Activated T-helper 17 cell treated with anti-CD3 and anti-CD28 coated beads, Interleukin-2, amount 50 U/mL, for 72 hours (primary cell): ENCODE results near the gene FBH1. TPM values are rescaled to one million over a fixed set of nuclear protein-coding genes. Genes with fewer than 3 reads are reported as not detected.
"Not testable (repeated sequence)": the region's sequence is repeated elsewhere in the genome, so short reads cannot be mapped to it uniquely, and the experiment has no call there.

ENCODE experiments used
- ATAC-seq: fragments of 150-1000 bp; cut with Tn5 transposase; replicated peaks from 2 replicates; pipeline ENCODE4 v1.10.0; 2021; ENCODE audit warnings: mild to moderate bottlenecking, moderate library complexity
- H3K27ac Mint-ChIP-seq: one replicate; pipeline ENCODE4 v1.8.0; 2022; ENCODE audit warnings: mixed read lengths
- H3K27me3 Mint-ChIP-seq: one replicate; pipeline ENCODE4 v1.8.0; 2022; ENCODE audit warnings: mixed read lengths
- H3K36me3 Mint-ChIP-seq: one replicate; pipeline ENCODE4 v1.8.0; 2022; ENCODE audit warnings: low read depth, mild to moderate bottlenecking, mixed read lengths
- H3K4me1 Mint-ChIP-seq: one replicate; pipeline ENCODE4 v1.8.0; 2022; ENCODE audit warnings: mixed read lengths
- H3K4me3 Mint-ChIP-seq: one replicate; pipeline ENCODE4 v1.8.0; 2022; ENCODE audit warnings: mild to moderate bottlenecking, mixed read lengths
- H3K9me3 Mint-ChIP-seq: one replicate; pipeline ENCODE4 v1.8.0; 2022; ENCODE audit warnings: mixed read lengths
- total RNA-seq, 2 donors: library from RNA; stranded (reverse); gene quantifications; one replicate each; pipeline ENCODE4 v1.2.3, GENCODE V29; 2022

The FBH1 gene
- total RNA-seq, 2 donors from 2014 or later: 55.9 to 62.0 TPM

DNA sequence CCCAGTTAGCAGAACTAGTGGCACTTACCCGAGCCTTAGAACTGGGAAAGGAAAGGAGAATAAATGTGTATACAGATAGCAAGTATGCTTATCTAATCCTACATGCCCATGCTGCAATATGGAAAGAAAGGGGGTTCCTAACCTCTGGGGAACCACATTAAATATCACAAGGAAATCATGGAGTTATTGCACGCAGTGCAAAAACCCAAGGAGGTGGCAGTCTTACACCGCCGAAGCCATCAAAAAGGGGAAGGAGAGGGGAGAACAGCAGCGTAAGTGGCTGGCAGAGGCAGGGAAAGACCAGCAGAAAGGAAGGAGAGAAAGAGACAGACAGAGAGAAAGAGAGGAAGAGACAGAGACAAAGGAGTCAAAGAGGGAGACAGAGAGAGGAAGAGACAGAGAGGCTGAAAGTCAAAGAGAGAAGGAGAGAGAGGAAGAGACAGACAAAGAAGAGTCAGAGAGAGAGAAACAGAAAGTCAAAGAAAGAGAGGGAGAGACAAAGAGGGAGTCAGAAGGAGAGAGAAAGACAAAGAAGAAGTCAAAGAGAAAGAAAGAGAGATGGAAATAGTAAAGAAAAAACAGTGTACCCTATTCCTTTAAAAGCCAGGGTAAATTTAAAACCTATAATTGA is 23.5 kb upstream of the FBH1 start:
- not testable (repeated sequence) for H3K4me3 Mint-ChIP-seq, ATAC-seq, H3K9me3 Mint-ChIP-seq, H3K36me3 Mint-ChIP-seq, H3K4me1 Mint-ChIP-seq, H3K27ac Mint-ChIP-seq, H3K27me3 Mint-ChIP-seq

DNA sequence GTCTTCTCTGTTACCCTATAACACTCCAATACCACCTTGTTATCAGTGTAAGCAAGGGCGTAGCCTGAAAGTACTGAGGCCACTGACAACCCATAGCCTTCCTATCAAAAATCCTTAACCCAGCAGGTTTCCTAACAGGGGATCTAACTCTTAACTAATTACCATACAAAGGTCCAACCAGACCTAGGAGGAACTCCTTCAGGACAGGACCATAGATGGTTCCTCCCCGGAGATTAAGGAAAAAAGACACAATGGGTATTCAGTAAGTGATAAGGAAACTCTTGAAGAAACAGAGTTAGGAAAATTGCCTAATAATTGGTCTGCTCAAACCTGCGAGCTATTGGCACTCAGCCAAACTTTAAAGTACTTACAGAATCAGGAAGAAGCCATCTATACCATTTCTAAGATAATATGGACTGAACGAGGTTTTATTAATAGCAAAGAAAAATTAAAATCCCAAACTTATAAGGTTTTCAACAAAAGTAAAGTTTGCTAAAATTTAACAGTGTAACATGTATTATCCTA is 22.9 kb upstream of the FBH1 start:
- H3K4me1 Mint-ChIP-seq, H3K36me3 Mint-ChIP-seq, H3K9me3 Mint-ChIP-seq, H3K4me3 Mint-ChIP-seq, H3K27me3 Mint-ChIP-seq, ATAC-seq, H3K27ac Mint-ChIP-seq: not testable (repeated sequence)

DNA sequence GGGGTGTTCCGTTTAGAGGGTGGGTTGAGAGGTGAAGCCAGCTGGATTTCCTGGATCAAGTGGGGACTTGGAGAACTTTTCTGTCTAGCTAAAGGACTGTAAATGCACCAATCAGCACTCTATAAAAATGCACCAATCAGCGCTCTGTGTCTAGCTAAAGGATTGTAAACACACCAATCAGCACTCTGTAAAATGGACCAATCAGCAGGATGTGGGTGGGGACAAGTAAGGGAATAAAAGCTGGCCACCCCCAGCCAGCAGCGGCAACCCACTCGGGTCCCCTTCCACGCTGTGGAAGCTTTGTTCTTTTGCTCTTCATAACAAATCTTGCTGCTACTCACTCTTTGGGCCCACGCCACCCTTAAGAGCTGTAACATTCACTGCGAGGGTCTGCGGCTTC is 21.7 kb upstream of the FBH1 start:
- not testable (repeated sequence) for H3K4me3 Mint-ChIP-seq, H3K27ac Mint-ChIP-seq, ATAC-seq, H3K9me3 Mint-ChIP-seq, H3K36me3 Mint-ChIP-seq, H3K4me1 Mint-ChIP-seq, H3K27me3 Mint-ChIP-seq

DNA sequence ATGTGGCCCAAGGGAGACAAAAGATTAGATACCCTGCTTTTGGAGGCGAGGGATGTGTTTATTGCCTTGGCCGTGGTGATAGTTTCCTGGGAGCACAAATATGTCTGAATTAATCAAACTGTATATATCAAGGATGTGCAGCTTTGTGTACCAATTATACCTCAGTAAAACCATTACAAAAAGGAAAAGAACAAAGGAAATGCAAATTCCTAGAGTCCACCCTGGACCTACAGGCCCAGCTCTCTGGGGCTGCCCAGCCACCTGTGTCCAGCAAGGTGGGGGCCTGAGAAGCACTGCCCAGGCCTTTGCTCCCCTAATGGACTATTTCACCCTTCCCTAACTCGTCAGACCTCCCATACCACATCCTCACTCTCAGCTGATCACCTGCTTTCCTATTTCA is 20.9 kb upstream of the FBH1 start:
- no peak overlapping the region for H3K27ac Mint-ChIP-seq
- H3K4me1 Mint-ChIP-seq: peaks cover 5% of the 10 kb centered on the region
- no peak overlapping the region for H3K4me3 Mint-ChIP-seq
- no peaks in the 10 kb centered on the region for H3K36me3 Mint-ChIP-seq
- no peaks in the 10 kb centered on the region for H3K27me3 Mint-ChIP-seq
- no peaks in the 10 kb centered on the region for H3K9me3 Mint-ChIP-seq
- no peak for ATAC-seq

DNA sequence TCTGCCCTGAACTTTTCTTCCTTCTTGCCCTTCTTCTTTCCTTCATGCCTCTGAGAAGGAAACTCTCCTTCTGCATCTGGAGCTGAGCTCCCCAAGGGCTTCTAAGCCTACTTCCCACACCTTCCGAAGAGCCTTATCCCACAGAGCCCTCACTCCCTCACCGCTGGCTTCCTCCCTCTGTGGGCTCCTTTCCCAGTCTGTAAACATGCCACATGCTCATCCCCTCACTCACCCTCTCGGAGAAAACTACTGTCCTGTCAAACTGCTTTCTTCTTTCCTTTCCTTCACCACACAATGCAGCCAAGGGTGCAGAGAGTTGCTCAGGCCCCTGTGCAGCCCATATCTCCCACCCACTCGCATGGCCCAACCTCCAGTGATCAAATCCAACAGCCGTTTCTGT is 18.4 kb upstream of the FBH1 start:
- H3K9me3 Mint-ChIP-seq: no peaks in the 10 kb centered on the region
- ATAC-seq: no peak
- H3K27ac Mint-ChIP-seq: no peak overlapping the region
- peaks cover 7% of the 10 kb centered on the region for H3K36me3 Mint-ChIP-seq
- peaks cover 5% of the 10 kb centered on the region for H3K4me1 Mint-ChIP-seq
- no peaks in the 10 kb centered on the region for H3K27me3 Mint-ChIP-seq
- H3K4me3 Mint-ChIP-seq: no peak overlapping the region

DNA sequence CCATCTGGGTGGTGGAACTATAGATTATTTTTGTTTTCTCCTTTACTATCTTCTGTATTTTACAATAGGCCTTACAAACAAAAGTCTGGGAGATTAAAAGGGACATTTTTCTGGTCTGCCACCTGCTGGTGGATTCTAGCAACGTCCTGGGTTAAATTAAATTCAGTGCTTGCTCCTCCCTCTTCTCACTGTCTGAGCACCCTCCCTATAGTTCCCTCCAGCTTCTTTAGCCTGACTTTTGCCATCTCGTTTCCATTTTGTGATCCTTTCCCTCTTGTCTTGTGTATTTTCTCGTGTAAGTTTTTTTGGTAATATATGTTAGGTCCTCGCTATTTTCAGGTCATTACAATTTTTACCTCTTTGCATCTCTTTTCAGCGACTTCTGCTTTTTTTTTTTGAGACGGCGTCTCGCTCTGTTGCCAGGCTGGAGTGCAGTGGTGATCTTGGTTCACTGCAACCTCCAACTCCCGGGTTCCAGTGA is 16.5 kb upstream of the FBH1 start:
- ATAC-seq: peak; percentile 79
- Mint-ChIP-seq H3K9me3 (no peaks in the 10 kb centered on the region), H3K4me1 (peaks cover 5% of the 10 kb centered on the region), H3K36me3 (peaks cover 27% of the 10 kb centered on the region), H3K27ac (peak overlapping the region; percentile 23), H3K27me3 (no peaks in the 10 kb centered on the region), H3K4me3 (no peak overlapping the region)

DNA sequence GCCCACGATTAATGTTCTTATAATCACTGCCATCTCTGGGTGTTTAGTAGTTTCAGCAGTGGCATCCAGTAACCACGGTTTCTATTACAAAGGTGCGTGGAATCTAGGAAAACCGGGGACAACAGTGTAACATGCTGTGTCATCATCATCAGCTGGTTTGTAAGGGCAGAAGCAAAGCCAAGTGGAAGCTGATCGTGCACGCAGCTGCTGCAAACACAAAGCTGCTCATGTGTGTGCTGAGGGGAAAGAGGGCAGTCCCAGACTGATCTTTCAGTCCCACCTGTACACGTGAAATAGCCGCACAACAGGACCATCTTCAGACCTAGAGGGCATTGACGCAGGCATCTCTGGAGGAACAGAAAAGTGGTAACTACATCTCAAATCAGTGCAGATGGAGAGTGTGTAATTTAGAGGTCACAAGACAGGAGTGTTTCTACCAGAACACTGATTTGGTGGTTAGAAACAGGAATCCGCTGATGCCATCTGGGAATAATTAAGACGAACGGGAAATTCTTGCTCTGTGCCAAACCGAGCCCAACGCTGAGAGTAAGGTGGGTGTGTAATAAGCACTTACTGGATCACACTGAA is 13.8 kb upstream of the FBH1 start:
- no peak for ATAC-seq
- Mint-ChIP-seq H3K27ac (no peak overlapping the region), H3K27me3 (no peaks in the 10 kb centered on the region), H3K9me3 (no peaks in the 10 kb centered on the region), H3K4me3 (no peak overlapping the region), H3K4me1 (peaks cover 5% of the 10 kb centered on the region), H3K36me3 (peaks cover 52% of the 10 kb centered on the region)

DNA sequence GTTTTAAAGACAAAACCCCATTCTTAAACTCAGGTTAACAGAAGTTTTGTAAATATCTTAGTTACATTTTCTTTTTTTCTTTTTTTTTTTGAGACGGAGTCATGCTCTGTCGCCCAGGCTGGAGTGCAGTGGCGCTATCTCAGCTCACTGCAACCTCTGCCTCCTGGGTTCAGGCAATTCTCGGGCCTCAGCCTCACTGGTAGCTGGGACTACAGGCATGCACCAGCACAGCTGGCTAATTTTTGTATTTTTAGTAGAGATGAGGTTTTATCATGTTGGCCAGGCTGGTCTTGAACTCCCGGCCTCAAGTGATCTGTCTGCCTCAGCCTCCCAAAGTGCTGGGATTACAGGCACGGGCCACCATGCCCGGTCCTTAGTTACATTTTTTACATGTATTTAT is 13.0 kb upstream of the FBH1 start:
- not testable (repeated sequence) for H3K4me3 Mint-ChIP-seq, H3K27me3 Mint-ChIP-seq, H3K4me1 Mint-ChIP-seq, ATAC-seq, H3K9me3 Mint-ChIP-seq, H3K27ac Mint-ChIP-seq
- H3K36me3 Mint-ChIP-seq: peaks cover 60% of the 10 kb centered on the region

DNA sequence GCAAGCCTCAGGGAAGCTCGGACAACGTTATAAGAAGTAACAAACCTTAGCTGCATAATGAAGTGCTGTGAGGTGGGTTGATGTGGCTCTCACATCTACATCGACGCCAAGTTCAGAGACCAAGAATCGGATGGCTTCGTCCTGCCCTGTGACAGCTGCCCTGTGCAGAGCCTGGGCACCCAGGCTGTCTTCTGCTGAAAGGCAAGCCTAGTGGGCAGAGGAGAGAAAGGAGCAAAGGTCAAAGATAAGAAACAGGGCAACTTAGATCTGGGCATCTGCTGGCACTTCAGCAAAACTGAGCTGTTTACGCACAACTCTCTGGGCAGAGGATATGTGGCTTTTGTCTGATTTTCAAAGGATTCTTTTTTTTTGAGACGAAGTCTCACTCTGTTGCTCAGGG is 7.1 kb upstream of the FBH1 start:
- Mint-ChIP-seq H3K9me3 (no peaks in the 10 kb centered on the region), H3K36me3 (peaks cover 82% of the 10 kb centered on the region), H3K27ac (peak overlapping the region; percentile 63), H3K27me3 (no peaks in the 10 kb centered on the region), H3K4me3 (no peak overlapping the region), H3K4me1 (peaks cover 4% of the 10 kb centered on the region)
- no peak for ATAC-seq

DNA sequence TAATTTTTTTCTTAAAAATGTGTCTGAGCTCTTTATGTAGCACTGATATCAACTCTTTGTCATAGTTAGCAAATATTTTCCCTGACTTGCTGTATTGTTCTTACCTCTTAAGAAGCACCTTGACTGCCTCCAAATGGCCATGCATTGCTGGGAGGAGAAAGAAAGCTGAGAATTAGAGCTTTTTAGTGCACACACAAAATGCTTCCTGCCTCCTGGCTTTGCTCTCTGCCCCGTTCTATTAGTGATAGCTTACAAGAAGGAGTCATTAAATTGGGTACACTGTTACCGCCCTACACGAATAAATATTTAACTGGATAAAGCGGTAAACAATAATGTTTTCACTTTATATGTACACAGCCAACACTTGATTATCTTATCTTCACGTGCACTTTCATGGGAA is 4.4 kb upstream of the FBH1 start:
- no peaks in the 10 kb centered on the region for H3K9me3 Mint-ChIP-seq
- H3K4me1 Mint-ChIP-seq: peaks cover 11% of the 10 kb centered on the region
- peaks cover 57% of the 10 kb centered on the region for H3K36me3 Mint-ChIP-seq
- no peak for ATAC-seq
- no peak overlapping the region for H3K27ac Mint-ChIP-seq
- H3K27me3 Mint-ChIP-seq: no peaks in the 10 kb centered on the region
- H3K4me3 Mint-ChIP-seq: no peak overlapping the region

DNA sequence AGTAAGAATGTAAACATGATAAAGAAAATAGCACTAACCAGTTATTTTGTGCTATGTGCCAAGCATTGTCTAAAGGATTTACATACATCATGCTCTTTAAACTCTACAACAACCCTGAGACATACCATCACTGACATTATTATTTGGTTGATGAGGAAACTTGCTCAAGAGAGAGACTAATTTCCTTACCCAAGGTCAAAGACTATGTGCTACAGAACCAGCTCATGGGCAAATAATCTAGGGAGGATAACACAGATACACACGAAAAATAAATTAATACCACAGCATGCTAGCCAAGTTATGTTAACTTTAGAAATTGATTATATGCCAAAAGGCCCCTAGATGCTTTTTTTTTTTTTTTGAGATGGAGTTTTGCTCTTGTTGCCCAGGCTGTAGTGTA is 3.0 kb upstream of the FBH1 start:
- peaks cover 55% of the 10 kb centered on the region for H3K36me3 Mint-ChIP-seq
- no peaks in the 10 kb centered on the region for H3K9me3 Mint-ChIP-seq
- no peak overlapping the region for H3K4me3 Mint-ChIP-seq
- ATAC-seq: no peak
- no peak overlapping the region for H3K27ac Mint-ChIP-seq
- no peaks in the 10 kb centered on the region for H3K27me3 Mint-ChIP-seq
- peaks cover 23% of the 10 kb centered on the region for H3K4me1 Mint-ChIP-seq

DNA sequence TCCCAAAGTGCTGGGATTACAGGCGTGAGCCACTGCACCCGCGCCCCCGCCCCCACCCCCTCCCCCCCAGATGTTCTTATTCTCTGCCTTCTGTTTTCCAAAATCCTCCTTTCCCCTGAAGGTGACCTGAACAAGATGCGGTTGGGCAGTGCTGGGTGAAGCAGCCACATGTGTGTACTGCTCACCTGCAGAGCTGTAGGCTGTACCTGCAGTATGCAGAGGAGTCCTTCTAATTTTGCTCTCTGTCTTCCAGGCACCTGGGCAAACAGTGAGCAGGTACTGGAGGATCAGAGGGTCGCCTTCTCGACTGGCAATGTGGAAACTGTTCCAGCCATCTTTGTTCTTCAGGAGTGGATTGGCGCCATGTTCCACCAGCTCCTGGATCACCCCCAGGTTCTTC is 2.4 kb upstream of the FBH1 start:
- no peaks in the 10 kb centered on the region for H3K27me3 Mint-ChIP-seq
- no peaks in the 10 kb centered on the region for H3K9me3 Mint-ChIP-seq
- H3K36me3 Mint-ChIP-seq: peaks cover 55% of the 10 kb centered on the region
- peak overlapping the region; percentile 94 for H3K4me3 Mint-ChIP-seq
- H3K4me1 Mint-ChIP-seq: peaks cover 29% of the 10 kb centered on the region
- H3K27ac Mint-ChIP-seq: no peak overlapping the region
- no peak for ATAC-seq

DNA sequence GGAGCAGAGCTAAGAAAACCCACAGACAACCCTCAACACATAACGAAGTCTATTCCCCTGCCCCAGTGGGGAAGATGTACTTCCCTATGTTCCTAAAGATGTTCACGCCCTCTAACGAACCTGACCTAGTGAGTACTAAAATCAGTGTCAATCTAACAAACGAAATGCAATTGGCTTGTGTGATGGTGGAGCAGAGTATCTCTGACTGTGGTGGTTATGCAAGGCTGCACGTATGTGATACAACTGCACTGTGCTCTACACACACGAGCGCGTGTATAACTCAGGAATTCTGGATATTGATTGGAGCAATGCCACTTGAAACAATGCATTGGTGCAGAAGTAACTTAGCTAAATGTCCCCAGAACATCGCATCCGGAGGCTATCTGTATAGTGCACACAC is 1.7 kb upstream of the FBH1 start:
- ATAC-seq: no peak
- Mint-ChIP-seq H3K27ac (peak overlapping the region; percentile 75), H3K9me3 (no peaks in the 10 kb centered on the region), H3K27me3 (no peaks in the 10 kb centered on the region), H3K4me1 (peaks cover 35% of the 10 kb centered on the region), H3K4me3 (peak overlapping the region; percentile 94), H3K36me3 (peaks cover 55% of the 10 kb centered on the region)

DNA sequence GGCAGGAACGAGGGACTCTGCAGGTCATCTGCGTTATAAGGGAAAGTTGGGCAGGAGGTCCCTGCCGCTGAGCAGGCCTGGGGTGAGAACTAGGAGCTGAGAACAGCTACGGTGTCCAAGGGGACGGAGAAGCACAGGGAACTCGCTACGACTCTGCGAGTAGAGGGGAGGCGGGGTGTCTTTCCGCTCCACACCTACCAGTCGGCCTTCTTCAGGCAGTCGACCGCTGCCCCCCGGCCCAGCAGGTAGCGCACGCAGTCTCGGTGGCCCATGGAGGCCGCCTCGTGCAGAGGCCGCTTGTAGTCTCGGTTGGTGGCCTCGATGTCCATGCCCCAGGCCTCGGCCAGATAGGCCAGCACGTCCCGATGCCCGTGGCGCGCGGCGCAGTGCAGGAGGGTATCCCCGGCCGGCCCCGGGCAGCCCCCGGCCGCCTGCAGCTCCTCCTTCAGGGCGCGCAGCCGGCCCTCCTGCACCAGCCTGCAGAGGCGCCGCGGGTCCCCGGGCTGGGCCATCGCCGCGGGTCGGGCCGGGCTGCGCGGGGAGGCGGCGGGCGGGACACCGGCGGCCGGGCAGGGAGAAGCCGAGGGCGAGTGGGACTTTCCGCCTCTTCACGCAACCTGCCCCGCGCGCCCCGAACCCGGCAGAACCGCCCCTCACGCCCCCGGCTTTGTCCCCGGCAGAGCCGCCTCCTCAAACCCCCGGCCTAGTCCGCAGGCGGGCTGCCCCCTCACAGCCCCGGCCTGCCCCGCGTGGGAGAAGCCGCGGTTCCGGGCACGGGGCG is 1.0 kb upstream of the FBH1 start:
- Mint-ChIP-seq H3K27ac (peak overlapping the region; percentile 75), H3K27me3 (no peaks in the 10 kb centered on the region), H3K36me3 (peaks cover 55% of the 10 kb centered on the region), H3K4me1 (peaks cover 38% of the 10 kb centered on the region), H3K9me3 (no peaks in the 10 kb centered on the region), H3K4me3 (peak overlapping the region; percentile 94)
- ATAC-seq: peak; percentile 19

DNA sequence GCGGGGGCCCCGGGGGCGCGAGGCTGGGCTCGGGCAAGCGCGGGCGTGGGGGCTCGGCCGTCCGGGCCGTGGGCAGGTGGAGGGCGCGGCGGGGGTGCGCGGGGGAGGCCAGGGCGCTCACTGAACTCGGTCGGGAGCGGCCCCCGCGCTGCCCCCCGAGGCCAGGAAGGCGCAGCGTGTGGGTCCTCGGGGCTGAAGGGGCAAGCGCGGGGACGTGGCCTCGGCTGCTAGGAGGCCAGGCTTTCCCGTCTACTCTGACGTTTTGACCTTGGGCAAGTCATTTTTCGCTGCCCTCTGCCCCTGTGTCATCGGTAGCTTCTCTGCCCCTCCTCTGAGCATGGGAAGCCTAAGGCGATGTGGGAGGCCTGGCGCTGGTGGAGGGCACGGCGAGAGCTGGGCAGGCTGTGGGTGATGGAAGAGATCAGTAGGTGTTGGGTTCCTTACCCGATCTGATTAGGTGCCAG is 441 bp downstream of the FBH1 start:
- Mint-ChIP-seq H3K9me3 (no peaks in the 10 kb centered on the region), H3K36me3 (peaks cover 55% of the 10 kb centered on the region), H3K27ac (peak overlapping the region; percentile 91), H3K4me3 (peak overlapping the region; percentile 92), H3K27me3 (no peaks in the 10 kb centered on the region), H3K4me1 (peaks cover 46% of the 10 kb centered on the region)
- peak; percentile 7 for ATAC-seq
